HL-60 (cell line): Measurements from ENCODE around the gene ZNF496.

ENCODE experiments used
- POLR2AphosphoS5 ChIP-seq: IDR thresholded peaks from 2 replicates; pipeline ENCODE4 v1.6.1; 2012; ENCODE audit warnings: low read depth
- TF ChIP-seq, protein P1 (sequence below): IDR thresholded peaks from one replicate; pipeline ENCODE4 v1.5.1; 2011; ENCODE audit warnings: low read length, control low read depth, inconsistent platforms; ENCODE audit not compliant: insufficient read depth
- TF ChIP-seq, protein P2 (sequence below): IDR thresholded peaks from 2 replicates; pipeline ENCODE4 v1.6.1; 2012; ENCODE audit warnings: low read depth; ENCODE audit not compliant: insufficient replicate concordance

DNA sequence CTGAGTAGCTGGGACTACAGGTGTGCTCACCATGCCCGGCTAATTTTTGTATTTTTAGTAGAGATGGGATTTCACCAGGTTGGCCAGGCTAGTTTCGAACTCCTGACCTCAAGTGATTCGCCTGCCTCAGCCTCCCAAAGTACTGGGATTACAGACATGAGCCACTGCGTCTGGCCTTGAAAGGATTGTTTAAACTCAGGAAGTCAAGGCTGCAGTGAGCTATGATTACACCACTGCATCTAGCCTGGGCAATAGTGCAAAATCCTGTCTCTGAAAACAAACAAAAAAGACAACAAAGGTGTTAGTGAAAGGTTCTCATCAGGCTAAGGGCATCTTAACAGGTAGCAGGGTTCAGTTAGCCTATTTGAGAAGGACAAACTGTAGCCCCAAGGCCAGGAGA, 14.2 kb upstream of the ZNF496 start:
- TF ChIP-seq, protein P1, sequence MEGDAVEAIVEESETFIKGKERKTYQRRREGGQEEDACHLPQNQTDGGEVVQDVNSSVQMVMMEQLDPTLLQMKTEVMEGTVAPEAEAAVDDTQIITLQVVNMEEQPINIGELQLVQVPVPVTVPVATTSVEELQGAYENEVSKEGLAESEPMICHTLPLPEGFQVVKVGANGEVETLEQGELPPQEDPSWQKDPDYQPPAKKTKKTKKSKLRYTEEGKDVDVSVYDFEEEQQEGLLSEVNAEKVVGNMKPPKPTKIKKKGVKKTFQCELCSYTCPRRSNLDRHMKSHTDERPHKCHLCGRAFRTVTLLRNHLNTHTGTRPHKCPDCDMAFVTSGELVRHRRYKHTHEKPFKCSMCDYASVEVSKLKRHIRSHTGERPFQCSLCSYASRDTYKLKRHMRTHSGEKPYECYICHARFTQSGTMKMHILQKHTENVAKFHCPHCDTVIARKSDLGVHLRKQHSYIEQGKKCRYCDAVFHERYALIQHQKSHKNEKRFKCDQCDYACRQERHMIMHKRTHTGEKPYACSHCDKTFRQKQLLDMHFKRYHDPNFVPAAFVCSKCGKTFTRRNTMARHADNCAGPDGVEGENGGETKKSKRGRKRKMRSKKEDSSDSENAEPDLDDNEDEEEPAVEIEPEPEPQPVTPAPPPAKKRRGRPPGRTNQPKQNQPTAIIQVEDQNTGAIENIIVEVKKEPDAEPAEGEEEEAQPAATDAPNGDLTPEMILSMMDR = no peak
- TF ChIP-seq, protein P2, sequence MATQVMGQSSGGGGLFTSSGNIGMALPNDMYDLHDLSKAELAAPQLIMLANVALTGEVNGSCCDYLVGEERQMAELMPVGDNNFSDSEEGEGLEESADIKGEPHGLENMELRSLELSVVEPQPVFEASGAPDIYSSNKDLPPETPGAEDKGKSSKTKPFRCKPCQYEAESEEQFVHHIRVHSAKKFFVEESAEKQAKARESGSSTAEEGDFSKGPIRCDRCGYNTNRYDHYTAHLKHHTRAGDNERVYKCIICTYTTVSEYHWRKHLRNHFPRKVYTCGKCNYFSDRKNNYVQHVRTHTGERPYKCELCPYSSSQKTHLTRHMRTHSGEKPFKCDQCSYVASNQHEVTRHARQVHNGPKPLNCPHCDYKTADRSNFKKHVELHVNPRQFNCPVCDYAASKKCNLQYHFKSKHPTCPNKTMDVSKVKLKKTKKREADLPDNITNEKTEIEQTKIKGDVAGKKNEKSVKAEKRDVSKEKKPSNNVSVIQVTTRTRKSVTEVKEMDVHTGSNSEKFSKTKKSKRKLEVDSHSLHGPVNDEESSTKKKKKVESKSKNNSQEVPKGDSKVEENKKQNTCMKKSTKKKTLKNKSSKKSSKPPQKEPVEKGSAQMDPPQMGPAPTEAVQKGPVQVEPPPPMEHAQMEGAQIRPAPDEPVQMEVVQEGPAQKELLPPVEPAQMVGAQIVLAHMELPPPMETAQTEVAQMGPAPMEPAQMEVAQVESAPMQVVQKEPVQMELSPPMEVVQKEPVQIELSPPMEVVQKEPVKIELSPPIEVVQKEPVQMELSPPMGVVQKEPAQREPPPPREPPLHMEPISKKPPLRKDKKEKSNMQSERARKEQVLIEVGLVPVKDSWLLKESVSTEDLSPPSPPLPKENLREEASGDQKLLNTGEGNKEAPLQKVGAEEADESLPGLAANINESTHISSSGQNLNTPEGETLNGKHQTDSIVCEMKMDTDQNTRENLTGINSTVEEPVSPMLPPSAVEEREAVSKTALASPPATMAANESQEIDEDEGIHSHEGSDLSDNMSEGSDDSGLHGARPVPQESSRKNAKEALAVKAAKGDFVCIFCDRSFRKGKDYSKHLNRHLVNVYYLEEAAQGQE = no peak
- TF ChIP-seq POLR2AphosphoS5 = no peak
